ENCODE measurements around the gene JKAMP.

DNA sequence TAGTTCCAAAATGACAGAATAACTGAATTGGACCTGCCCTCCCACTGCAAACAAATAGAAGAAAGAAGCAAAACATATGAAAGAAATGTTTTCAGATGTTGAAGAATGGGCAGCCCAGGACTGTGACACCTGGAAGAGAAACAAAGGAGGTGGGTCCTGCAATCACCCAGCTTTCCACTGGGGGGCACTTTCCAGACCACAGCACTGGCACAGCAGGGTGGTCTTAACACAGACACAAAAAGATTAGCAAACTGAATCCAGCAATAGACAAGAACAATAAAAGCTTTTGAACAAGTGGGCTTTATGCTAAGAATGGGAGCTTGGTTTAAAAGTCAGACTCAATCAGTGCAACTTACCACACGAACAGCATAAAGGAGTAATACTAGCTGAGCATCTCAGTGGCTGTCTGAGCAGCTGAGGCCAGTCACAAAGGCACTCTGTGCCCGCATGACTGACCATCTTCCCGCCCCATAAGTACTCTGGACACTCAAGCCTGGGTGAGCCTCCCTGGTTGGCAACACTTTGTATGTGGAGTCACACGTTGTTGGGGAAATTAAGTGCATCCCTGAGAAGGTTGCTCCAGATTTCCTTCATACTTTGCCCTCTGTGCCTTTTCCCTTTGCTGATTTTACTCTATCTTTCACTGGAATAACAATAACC is 27.7 kb downstream of the JKAMP start:
- TF ChIP-seq, protein P1, sequence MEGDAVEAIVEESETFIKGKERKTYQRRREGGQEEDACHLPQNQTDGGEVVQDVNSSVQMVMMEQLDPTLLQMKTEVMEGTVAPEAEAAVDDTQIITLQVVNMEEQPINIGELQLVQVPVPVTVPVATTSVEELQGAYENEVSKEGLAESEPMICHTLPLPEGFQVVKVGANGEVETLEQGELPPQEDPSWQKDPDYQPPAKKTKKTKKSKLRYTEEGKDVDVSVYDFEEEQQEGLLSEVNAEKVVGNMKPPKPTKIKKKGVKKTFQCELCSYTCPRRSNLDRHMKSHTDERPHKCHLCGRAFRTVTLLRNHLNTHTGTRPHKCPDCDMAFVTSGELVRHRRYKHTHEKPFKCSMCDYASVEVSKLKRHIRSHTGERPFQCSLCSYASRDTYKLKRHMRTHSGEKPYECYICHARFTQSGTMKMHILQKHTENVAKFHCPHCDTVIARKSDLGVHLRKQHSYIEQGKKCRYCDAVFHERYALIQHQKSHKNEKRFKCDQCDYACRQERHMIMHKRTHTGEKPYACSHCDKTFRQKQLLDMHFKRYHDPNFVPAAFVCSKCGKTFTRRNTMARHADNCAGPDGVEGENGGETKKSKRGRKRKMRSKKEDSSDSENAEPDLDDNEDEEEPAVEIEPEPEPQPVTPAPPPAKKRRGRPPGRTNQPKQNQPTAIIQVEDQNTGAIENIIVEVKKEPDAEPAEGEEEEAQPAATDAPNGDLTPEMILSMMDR (IDR thresholded peaks at IDR 0.05), result peak in 3 of 6 experiments; percentile 30 to 49 (median 34)
- no peak for TF ChIP-seq POLR2A (IDR thresholded peaks at IDR 0.05)
